ENCODE data around the gene COL7A1.

The COL7A1 gene

GRCh38 chr3:48617559-48617958 lies 22.4 kb upstream of the COL7A1 start:
- no peak for DNase-seq

GRCh38 chr3:48614044-48614443 lies 18.9 kb upstream of the COL7A1 start:
- DNase-seq = no peak

- DNase-seq = no peak
Measured at GRCh38 chr3:48612309-48612708, 17.2 kb upstream of the COL7A1 start.

GRCh38 chr3:48609088-48610005 lies 14.2 kb upstream of the COL7A1 start, which contains the start of gene UQCRC1:
UQCRC1 (minus strand) TSS chr3:48609646; CDS start chr3:48609620, 26 bp downstream.
- DNase-seq = peak; percentile 85

- no peak for DNase-seq
Measured at GRCh38 chr3:48607519-48607918, 12.4 kb upstream of the COL7A1 start.

- DNase-seq = no peak
Measured at GRCh38 chr3:48601622-48601994, 6.5 kb upstream of the COL7A1 start.

- no peak for DNase-seq
Measured at GRCh38 chr3:48600711-48601621, 5.8 kb upstream of the COL7A1 start.

GRCh38 chr3:48599509-48600285 lies 4.6 kb upstream of the COL7A1 start:
- no peak for DNase-seq

GRCh38 chr3:48599077-48599501 lies 4.0 kb upstream of the COL7A1 start:
- no peak for DNase-seq

- no peak for DNase-seq
Measured at GRCh38 chr3:48598323-48599076, 3.4 kb upstream of the COL7A1 start.

- no peak for DNase-seq
Measured at GRCh38 chr3:48597408-48597800, 2.3 kb upstream of the COL7A1 start.

GRCh38 chr3:48596676-48597407 lies 1.7 kb upstream of the COL7A1 start:
- DNase-seq = no peak

- DNase-seq = no peak
Measured at GRCh38 chr3:48596157-48596556, 1.0 kb upstream of the COL7A1 start.

GRCh38 chr3:48595526-48596121 lies 495 bp upstream of the COL7A1 start:
- no peak for DNase-seq

- DNase-seq = no peak
Measured at GRCh38 chr3:48594417-48595049, 596 bp downstream of the COL7A1 start.

- no peak for DNase-seq
Measured at GRCh38 chr3:48593337-48593736, 1.8 kb downstream of the COL7A1 start.

- DNase-seq = no peak
Measured at GRCh38 chr3:48592519-48593087, 2.5 kb downstream of the COL7A1 start.

GRCh38 chr3:48591886-48592518 lies 3.1 kb downstream of the COL7A1 start:
- no peak for DNase-seq

GRCh38 chr3:48591436-48591835 lies 3.7 kb downstream of the COL7A1 start:
- DNase-seq = no peak

- DNase-seq = no peak
Measured at GRCh38 chr3:48588230-48588629, 6.9 kb downstream of the COL7A1 start.
